HG03097 (cell line): ENCODE data around the gene CAMK1D.
"Not testable (repeated sequence)": the region's sequence is repeated elsewhere in the genome, so short reads cannot be mapped to it uniquely, and the experiment has no call there.

Experiments
- ATAC-seq: cut with Tn5 transposase; IDR thresholded peaks from one replicate; pipeline ENCODE4 v1.9.1; 2021; ENCODE audit not compliant: unreplicated experiment, low FRiP score

The CAMK1D gene

DNA sequence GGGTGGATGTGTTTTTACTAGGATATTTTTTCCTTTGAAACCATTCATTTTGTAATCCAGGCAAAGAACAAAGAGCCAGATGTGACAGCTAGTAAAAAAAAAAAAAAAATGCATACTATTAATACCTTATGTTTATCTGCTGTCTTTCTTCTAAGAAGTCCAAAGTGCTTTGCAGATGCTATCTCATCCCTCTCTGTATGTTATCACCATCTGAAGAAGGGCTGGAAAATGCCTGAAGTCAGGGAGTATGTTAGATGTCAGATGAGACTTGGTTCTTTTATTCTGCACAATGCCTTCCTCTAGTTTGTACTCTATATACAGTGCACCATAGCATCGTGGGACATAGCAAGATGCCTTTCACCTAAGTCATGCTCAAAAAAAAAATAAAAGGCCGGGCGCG, 10.4 kb upstream of the CAMK1D start:
- no peak for ATAC-seq

DNA sequence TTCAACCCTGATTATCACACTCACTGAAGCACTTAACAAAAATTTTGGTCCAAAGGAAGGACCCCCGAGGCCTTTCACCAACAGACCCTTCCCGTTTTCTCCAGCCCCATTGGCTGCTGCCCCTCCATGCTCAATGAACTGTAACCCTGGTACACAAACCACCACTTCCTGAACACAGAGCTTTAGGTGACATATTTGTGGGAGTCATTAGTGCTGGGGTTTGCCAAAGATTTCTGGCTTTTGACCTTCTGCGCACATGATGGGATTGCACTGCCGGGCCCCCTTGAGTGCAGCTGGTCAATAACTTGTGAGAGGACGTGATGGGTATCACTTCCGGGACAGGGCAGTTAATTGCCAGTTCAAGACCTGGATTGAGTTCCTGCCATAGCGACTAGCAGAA, 9.0 kb upstream of the CAMK1D start:
- ATAC-seq, result no peak

DNA sequence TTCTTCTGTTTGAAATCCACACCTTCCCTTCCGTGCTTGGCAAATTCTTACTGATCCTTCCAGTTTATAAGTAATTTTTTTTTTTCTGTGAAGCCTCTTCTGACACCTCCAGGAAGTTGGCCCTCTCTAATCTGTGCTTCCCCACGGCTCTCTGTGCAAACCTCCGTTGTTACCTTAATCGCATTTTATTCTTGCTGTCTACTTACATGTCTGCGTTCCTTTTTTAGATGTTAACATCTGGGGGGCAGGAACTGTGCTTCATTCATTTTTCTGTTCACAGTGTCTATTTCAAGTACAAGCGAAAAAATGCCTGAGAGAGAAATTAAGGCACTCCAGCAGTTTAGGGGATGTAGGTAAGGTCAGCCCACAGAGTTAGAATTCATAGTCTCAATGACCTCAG, 8.4 kb upstream of the CAMK1D start:
- ATAC-seq, result no peak

DNA sequence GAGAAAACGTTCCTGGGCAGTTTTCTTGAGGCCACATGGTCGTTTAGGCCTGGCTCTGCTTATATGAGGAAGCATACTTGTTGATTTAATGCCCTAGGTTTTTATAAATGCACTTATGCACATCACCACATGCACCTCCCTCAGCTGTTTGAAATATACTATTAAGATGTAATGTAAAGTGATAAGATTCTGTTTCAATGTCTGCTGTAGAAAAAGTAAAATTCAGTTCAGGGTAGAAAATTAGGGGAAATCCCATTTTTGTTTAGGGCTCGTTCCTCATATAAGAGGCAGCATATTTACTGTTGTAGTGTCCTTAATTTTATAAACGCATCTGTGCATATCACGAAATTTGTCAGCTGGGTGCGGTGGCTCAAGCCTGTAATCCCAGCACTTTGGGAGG, 7.8 kb upstream of the CAMK1D start:
- no peak for ATAC-seq

DNA sequence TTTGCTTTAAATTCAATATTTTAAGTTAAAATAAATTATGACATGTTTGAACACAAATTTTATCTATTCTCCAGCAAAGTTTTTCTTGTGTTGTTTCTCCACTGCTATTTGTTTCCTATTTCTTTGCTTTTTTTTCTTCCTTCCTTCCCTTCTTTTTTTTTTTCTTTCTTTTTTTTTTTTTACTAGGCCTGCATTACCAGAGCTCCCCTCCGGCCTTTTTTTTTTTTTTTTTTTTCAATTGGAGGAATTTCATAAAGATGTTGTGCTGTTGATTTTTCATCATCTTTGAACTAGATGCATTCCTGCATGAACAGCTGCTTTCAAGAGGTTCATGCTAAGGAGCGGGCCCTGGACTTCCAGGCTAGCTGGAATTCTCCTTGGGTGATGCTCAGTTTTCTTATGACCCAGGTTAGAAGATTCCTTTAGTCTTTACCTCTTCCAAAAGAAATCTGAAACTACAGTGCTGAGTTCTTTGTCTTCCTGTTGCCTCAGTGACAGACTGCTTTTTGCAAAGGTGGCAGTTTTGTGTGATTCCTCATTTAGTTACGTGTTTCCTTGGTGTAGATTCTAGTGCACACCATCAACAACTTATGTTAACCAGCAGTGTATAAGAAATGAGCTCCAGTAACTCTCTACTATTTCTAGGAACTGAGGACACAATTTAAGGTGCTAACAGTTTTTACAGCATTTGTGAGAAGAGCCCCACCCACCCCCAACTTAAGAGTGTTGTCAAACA, 4.8 kb upstream of the CAMK1D start:
- no peak for ATAC-seq

DNA sequence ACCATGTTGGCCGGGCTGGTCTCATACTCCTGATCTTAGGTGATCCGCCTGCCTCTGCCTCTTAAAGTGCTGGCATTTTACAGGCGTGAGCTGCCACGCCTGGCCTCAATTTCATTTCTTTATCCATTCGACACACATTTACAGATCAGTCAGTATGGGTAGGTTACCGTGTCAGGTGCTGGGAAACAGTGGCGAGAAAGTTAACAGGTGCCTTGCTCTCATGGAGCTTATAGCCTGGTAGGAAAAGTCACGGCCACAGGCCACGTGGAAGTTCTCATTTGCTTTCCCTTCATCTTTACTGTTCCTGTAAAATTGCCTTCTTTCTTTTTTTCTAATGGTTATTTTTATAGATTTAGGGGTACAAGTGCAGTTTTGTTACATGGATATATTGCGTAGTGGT, 2.6 kb upstream of the CAMK1D start:
- no peak for ATAC-seq

DNA sequence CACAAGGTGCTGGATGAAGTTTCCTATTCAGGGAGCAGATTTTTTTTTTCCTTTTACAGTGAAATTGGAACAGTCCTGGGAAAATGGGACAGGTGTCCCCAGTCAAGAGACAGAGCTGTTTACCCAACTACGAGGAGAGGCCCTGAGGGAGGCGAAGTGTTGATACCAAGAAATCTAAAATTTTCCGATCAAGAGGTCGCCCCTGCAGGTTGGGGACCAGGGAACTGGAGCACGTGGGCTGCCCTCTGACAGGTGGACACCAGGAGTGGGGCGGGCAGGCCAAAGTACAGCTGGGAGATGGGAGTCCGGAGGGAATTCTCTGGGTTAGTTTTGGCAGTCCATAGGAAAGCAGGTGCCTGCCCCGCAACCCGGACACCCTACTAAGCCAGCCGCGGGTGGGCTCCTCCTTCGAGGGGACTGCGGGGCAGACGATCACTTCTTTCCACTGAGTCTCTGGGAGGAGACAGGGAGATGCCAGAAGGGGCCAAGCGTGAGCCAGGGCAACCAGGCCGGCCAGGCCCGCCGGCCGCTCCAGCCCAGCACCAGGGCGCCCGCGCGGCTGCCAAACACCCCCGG, 965 bp upstream of the CAMK1D start:
- no peak for ATAC-seq

DNA sequence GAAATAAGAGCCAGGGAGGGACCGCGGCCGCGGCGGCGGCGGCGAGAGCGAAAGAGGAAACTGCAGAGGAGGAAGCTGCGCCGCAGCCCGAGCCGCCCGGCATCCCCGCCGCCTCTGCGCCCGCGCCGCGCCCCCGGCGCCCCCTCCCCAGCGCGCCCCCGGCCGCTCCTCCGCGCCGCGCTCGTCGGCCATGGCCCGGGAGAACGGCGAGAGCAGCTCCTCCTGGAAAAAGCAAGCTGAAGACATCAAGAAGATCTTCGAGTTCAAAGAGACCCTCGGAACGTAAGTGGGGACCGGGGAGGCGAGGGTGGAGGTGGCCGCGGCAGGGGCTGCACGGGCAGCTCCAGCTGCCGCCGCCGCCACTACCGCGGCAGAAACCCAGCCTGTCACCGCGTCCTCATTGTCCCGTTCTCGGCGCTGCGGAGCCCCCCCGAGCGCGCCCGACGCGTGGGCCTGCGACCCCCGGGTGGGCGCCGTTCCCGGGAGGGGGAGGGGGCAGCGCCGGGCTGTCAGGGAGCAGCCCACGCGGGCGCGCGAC, 351 bp downstream of the CAMK1D start:
- ATAC-seq, result peak; percentile 46

DNA sequence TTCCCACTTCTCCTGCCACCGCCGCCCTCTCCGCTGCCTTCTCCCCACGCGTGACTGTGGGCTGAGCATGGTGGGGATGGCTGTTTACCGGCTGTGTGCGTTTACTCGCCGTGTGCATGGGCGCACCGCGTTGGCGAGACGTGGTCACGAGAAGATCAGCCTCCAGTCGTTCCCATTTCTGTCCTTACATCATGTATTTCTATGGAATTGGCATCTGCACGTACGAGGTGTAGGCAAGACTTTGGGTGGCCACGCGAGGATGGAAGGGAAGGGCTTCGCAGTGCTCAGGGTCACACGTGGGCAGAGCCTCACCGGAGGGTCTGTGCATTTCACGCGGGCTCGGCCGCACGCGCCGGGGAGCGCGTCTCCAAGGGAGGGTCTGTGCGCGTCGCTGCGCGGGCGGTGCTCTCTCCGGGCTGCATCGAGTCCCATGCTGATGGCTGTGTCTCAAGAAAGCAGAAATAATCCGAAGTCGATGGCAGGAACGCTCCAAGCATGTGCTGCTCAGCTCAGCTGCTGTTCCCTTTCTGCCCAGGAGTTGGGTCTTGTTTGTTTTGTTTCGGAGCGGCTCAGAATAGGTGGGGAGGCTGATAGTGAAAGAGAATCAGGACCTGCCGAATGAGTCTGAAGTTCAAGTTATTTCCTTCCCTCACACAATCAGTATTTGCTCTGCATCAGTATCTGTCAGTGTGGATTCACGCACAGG, 973 bp downstream of the CAMK1D start:
- peak; percentile 33 for ATAC-seq

DNA sequence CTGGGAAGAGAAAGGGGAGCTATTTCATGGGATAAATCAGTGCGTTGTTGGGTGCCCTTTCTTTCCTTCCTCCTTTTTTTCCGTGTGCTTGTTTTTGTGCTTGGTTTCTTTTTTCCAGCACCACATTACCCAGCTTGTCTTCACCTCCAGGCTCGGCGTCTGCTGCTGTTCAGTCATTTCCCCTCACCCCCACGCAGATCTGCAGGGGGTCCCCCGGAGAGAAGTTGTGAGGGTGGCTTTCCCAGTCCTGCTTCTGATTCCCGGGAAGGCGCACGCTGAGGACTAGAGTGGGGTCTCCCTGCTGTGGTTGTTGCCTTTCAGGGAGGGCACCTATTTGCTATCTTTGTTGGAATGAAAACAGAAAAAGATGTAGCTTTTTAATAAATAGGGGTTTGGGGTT, 1.6 kb downstream of the CAMK1D start:
- ATAC-seq, result no peak

DNA sequence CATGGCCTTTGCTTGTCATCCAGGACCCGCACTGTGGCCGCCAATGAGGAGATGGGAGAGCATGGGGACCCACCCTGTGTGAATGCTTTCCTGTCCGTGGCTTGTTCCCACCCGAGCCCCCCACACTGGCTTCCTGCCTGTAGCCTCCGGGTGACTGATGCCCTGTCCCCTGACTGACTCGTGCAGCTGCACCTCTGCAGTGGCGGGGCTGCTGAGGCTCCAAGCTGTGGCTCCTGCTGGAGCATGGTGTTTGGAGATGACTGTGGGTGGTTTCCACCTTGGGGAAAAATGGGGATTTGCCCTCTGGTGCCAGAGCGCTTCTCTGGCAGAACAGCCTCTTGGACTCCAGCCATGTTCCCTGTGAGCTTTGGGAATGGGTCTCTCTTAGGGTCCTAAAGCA, 2.1 kb downstream of the CAMK1D start:
- no peak for ATAC-seq

DNA sequence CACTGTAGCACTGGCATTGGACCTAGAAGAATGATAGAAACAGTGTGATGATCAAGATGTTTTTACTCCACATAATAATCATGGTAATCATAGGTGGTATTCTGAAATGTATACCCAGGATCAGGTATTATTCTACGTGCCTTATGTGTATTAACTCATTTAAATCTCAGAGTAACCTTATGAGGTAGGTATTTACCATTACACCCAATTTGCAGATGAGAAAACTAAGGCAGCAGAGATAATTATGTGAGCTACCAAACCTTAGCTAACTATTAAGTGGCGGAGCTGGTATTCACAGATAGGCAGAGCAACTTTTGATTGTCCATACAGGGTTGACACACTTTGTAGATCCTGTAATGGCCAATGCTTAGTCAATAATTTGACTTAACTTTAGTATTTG, 2.5 kb downstream of the CAMK1D start:
- no peak for ATAC-seq

DNA sequence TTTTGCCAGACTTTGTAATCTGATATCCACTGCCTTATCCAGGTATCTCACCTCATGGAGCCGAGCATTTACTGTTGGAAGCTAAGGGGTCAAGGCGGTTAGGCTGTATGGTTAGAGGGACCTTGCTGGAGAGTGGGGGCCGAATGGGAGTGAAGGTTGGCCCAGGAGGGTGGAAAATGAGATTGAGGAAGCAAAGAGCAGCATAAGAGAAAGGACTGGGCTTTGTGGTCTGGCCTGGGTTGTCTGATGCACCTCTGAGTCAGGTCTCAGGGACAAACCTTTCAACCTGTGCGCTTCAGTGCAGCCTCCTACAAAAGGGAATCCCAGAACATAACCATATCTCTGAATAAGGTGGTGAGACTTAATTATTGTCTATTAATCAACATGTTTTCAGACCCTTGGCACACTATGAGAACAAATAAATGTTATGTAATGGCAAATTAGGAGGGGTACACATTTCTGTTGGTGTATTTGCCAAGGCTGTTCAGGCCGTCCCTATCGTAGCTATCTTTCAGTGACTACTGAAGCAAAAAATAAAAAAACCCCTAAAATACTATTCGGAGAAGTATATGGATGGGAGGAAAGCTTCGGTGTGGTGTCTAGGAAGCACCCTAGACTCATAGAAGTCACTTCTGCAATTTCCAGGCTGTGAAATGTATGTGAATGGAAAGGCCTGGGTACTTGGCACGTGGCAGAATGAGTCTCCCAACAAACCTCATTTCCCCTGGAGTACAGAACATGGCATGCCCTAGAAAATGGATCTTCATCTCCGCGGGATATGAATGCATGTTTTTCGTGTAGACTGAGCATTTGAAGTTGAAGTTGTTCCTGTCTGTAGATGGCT, 4.3 kb downstream of the CAMK1D start:
- ATAC-seq, result no peak

DNA sequence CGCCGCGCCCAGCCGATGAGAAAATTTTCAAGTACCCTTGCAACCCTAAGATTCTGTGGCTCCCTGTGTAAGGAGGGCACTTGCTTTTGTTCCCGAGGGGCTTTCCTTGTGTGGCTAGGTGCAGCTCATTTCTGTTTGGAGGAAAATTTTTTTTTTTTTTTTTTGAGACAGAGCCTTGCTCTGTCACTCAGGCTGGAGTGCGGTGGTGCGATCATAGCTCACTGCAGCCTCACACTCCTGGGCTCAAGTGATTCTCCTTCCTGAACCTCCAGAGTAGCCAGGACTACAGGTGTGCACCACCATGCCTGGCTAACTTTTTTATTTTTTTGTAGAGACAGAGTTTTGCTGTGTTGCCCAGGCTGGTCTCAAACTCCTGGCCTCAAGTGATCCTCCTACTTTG, 5.3 kb downstream of the CAMK1D start:
- not testable (repeated sequence) for ATAC-seq

DNA sequence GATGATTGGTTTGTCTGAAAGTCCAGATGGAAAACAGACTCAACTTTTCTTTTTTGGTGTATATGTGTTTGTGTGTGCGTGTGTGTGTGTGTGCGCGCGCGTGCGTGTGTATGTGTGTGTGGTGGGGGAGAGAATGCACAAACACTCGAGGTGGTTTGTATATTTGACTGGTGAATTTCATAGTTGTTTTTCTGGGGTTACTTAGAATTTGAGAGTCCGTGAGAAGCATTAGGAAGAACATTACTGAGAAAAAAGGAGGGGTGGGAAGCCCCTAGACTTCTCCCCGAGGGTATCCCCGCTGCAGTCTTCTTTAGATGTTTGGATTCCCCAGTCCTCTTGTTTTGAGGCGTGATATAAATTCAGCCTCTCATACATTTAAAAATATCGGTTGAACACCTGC, 6.0 kb downstream of the CAMK1D start:
- ATAC-seq, result no peak

DNA sequence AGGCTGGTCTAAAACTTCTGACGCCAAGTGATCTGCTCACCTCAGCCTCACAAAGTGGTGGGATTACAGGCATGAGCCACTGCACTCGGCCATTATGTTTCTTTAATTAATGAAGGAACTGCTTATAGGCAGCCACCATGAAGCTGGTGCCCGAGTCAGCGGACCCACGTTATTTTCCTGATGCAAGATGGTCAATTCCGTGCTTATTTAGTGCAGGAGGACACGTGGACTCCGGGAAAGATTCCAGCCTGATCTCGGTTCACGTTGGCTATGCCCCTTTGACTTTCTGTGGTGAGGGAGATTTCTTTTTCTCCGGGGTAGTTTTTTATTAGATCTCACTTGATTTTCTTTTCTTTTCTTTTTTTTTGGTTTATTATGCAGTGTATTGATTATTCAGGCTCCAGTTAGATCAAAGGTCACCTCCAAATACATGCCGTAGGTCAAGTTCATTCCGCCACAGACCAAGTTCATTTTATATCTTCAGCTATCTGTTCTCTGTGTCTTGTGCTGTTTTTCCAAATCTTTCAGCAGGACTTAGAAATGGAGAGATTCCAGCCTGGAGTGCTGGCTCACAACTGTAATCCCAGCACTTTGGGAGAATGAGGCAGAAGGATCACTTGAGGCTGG, 8.3 kb downstream of the CAMK1D start:
- ATAC-seq, result no peak

DNA sequence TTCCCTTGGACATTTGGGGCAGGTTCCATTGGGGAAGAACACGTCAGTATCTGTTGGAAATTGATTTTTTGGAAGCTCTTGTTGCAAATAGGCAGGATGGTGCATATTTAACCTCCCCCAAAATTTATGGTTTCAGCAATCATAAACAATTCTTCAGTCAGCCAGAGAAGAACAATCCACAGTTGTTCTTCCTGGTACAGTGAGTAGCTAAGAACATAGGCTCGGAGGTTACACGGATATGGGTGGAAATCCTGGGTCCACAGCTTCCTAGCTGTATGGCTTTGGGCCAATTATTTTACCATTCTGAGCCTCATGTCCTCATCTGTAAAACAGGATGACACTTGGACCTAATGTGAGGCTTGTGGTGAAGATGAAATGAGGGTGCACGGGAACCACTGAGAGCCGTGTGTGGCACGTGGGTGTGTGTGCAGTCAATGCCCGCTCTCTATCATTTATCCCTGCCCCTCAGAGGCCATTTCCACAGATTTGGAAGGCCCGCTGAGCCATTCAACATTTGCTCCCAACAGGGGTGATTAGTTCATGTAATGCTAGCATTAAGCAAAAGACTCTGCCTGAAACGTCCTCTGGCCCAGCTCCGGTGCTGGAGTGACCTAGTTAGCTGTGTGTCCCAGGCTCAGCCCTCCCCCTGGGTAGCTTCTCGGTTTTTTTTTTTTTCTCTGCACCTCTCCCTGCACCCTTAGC, 9.7 kb downstream of the CAMK1D start:
- no peak for ATAC-seq

DNA sequence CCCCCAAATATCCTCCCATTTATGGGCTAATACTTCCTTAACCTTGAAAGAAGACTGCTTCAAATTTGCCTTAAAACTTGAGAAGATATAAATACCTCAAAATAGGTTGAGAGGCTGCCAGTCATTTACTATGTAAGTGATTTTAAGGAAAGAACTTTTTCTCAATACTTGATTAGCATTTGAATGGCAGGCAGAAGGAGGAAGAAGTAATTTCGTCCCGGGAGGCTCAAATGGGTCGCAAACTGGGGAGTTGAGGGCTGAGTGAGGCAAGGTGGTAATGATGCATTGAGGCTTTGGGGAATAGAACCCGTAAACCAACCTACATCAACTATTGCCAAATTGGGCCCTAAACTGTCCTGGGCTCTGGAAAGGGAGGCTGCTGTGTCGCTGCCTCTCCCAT, 11.1 kb downstream of the CAMK1D start:
- ATAC-seq, result no peak

DNA sequence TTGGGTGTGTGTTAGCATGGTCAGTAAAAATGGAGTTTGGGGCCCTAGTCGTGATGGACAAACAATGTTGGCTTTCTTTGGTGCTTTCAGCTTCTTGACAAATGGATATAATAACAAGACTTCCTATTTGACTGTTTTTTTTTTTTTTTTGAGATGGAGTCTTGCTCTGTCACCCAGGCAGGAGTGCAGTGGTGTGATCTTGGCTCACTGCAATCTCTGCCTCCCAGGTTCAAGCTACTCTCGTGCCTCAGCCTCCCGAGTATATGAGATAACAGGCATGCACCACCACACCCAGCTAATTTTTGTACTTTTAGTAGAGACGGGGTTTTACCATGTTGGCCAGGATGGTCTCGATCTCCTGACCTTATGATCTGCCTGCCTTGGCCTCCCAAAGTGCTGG, 11.8 kb downstream of the CAMK1D start:
- ATAC-seq, result not testable (repeated sequence)

DNA sequence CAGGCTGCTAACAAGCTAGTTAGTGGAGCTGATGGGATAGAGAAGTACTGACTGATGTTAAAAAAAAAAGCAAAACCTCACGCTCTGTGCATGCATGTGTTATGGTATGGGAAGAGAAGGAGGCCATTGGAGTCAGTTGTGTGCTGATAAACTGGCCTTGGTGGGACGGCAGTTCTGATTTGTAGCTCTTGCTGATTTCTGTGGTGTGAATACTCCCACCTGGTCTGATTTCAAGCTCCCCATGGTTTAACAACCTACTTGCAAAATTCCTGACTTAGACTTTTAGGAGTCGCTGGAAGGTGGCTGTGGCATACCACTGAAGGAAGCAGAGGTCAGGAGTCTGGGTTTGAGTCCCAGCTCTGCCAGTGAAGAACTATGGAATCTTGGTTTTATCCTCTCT, 15.2 kb downstream of the CAMK1D start:
- no peak for ATAC-seq
